ENCODE measurements around the gene PHOSPHO2.

The PHOSPHO2 gene

DNA sequence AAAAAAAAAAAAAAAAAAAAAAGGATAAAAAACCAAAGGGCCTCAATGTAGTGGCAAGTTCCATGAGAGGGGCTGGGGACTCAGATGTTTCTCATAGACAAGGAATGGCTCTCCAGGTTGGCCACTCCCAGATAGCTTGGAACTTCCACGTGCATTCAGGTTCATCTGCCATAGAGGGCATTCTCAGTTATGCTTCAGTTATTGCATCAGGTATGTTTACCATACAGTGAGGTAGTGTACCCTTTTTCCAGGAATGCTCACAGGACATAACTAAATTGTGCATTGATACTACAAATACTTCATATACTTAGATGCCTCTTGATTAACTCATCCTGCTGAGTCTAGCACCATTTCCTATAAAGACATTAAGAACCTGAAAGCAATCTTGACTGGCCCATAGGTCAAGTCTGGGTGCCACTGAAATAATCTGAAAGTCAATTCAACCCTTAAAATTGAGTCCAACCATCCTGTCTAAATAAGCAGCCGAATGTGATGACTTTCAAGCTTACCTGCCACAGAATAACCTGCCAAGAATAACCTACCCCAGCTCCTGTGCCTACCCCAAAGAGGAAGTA lies 24.7 kb downstream of the PHOSPHO2 start:
- DNase-seq = no peak

DNA sequence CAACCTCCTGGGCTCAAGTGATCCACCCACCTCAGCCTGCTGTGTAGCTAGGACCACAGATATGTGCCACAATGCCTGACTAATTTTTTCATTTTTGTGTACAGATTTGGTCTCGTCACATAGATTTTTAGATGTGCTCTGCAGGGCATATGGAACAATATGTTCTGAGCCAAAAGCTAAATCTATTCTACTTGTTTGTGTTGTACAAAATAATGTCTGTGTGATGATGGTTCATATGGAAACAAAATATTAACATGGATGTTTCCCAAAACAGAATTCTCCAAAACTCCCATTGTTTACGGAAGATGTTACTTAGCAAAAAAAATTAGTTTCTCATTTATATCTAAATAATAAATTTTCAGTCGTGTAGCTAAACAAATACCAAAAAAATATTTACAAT lies 26.7 kb downstream of the PHOSPHO2 start:
- DNase-seq = no peak

- no peak for DNase-seq
These were observed 32.8 kb downstream of the PHOSPHO2 start for GRCh38 chr2:169727065-169727464.

DNA sequence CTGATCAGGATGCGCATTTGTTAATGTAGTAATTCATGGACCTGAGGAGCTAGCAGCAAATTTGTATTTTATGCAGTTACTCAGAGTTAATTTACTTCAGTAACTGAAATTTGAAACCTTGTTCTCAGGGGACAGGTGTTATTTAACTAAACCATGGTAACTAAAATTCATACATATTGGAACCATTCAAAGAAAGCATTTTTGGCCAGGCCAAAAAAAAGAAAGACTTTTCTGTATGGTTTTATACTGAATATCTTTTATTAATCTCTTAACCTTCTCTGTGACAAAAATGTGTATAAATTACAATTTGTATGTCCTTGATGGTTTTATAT lies 35.0 kb downstream of the PHOSPHO2 start:
- no peak for DNase-seq

GRCh38 chr2:169732075-169732474 lies 37.8 kb downstream of the PHOSPHO2 start:
- DNase-seq = no peak

GRCh38 chr2:169732583-169733358 lies 38.5 kb downstream of the PHOSPHO2 start:
- DNase-seq = no peak

GRCh38 chr2:169734169-169734847 lies 40.0 kb downstream of the PHOSPHO2 start:
- no peak for DNase-seq

DNA sequence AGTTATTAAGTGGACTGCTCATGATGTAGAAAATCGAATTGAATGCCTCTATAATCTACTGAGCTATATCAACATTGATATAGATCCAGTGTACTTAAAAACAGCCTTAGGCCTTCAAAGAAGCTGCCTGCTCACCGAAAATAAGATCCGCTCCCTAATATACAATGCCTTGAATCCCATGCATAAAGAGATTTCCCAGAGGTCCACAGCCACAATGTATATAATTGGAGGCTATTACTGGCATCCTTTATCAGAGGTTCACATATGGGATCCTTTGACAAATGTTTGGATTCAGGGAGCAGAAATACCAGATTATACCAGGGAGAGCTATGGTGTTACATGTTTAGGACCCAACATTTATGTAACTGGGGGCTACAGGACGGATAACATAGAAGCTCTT lies 41.4 kb downstream of the PHOSPHO2 start:
- no peak for DNase-seq

GRCh38 chr2:169736902-169737301 lies 42.6 kb downstream of the PHOSPHO2 start:
- DNase-seq = no peak

GRCh38 chr2:169738566-169739229 lies 44.4 kb downstream of the PHOSPHO2 start:
- DNase-seq = no peak

DNA sequence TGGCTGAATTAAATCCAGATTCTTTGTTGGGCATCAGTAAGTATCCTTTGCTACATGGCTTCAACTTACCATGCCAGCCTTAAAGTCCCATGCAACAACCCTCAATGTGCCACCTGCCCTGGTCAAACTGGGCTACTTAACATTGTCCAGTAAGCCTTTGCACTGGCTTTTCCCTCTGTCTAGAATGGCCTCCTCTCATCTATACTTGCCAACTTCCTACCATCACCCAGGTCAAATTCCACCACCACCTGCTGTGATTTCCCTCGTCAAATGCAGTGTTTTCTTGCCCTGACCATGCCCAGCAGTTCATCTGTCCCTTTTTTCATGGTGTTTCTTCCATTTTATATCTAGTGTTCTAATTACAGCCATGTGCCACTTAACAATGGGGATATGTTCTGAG lies 45.1 kb downstream of the PHOSPHO2 start:
- DNase-seq = no peak

DNA sequence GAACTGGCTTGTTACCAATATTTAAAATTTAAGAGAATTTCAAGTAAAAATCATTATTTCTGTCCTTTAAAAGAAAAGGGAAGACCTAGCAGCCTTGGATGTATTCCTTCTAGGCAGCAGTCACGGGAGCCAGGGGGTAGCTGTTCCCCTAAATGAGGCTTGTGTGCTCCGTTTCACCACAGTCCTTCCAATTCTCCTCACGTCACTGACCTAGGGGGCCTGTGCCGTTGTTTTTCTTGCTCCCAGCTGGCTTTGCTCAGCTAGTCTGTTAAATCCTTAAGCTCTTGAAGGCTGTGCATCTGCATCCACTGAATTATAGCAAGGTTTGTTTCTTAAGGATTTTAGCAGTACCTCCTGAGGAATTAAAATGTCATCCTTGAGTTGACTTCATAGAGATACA lies 49.3 kb downstream of the PHOSPHO2 start:
- no peak for DNase-seq

DNA sequence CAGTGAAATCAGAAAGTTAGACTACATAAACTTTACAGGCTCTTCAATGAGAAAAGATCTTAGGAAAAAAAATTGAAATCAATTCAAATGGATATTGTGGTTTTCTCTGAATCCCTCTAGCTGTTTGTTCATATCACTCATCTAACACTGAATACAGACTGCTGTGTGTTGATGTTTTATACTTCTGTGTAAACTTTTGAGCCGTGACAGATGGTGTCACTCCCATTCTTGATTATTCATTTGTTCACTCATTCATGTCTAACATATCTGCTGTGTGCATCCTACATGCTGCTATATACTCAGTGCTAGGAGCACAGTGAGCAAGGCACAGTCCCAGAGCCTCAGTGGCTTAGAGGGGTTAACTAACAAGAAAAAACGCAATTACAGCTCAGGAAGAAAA lies 52.0 kb downstream of the PHOSPHO2 start:
- no peak for DNase-seq

GRCh38 chr2:169748319-169748718 lies 54.0 kb downstream of the PHOSPHO2 start:
- DNase-seq = no peak

Measured in stimulated activated CD4-positive, alpha-beta T cell treated with anti-CD3 and anti-CD28 coated beads, Interleukin-4, amount 100 ng/mL, for 24 hours (primary cell).